ENCODE data around the gene EIF1AD. TPM values are rescaled to one million over a fixed set of nuclear protein-coding genes. Genes with fewer than 3 reads are reported as not detected.
A peak's percentile ranks its signal among the peaks of the same experiment; 100 is the strongest.

Gene EIF1AD
- total RNA-seq, 4 donors from 2014 or later = 29.3 to 35.0 (median 30.7) TPM

GRCh38 chr11:65997286-65997685 is 4.7 kb downstream of the EIF1AD start:
- no peak overlapping the region for H3K27ac ChIP-seq
- H3K36me3 ChIP-seq = peaks cover 3 to 42% of the 10 kb centered on the region in 2 donors
- ATAC-seq = no peak
- peaks cover 0 to 23% (median 14%) of the 10 kb centered on the region in 3 donors for H3K4me1 ChIP-seq
- WGBS, 2 donors (ENCODE audit: low coverage in 1 of 2) = 52 to 64% methylated on average over 2 of the region's 2 CpGs
- H3K4me3 ChIP-seq = no peak overlapping the region
- no peaks in the 10 kb centered on the region for H3K9me3 ChIP-seq
- TF ChIP-seq, protein P1, sequence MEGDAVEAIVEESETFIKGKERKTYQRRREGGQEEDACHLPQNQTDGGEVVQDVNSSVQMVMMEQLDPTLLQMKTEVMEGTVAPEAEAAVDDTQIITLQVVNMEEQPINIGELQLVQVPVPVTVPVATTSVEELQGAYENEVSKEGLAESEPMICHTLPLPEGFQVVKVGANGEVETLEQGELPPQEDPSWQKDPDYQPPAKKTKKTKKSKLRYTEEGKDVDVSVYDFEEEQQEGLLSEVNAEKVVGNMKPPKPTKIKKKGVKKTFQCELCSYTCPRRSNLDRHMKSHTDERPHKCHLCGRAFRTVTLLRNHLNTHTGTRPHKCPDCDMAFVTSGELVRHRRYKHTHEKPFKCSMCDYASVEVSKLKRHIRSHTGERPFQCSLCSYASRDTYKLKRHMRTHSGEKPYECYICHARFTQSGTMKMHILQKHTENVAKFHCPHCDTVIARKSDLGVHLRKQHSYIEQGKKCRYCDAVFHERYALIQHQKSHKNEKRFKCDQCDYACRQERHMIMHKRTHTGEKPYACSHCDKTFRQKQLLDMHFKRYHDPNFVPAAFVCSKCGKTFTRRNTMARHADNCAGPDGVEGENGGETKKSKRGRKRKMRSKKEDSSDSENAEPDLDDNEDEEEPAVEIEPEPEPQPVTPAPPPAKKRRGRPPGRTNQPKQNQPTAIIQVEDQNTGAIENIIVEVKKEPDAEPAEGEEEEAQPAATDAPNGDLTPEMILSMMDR (IDR thresholded peaks at IDR 0.05) = no peak
- TF ChIP-seq POLR2A (IDR thresholded peaks at IDR 0.05) (no peak), EP300 (IDR thresholded peaks at IDR 0.05) (no peak), POLR2AphosphoS5 (IDR thresholded peaks at IDR 0.05) (no peak)
- H3K27me3 ChIP-seq = no peaks in the 10 kb centered on the region

DNA sequence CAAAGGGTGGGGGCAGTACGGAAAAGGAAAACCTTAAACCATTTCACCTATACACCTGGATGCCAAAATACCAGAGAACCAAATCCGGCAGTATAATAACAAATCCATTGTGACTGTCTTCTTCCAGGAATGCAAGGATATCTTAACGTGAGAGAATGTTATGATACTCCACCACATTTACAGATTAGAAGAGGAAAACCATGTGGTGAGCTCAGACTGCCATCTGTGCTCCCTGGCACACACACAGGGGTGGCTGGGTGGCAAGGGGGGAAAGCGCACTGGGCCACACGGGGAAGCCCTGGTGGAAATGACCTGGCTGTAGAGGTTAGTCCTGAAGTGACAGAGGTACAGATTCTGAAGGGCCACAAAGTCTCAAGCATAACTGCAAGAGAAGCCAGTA is 9.9 kb downstream of the EIF1AD start:
- no peaks in the 10 kb centered on the region for H3K9me3 ChIP-seq
- no peak overlapping the region for H3K27ac ChIP-seq
- ATAC-seq = no peak
- H3K27me3 ChIP-seq = no peaks in the 10 kb centered on the region
- H3K4me1 ChIP-seq = peaks cover 0 to 13% (median 0%) of the 10 kb centered on the region in 3 donors
- 65 to 74% methylated on average over 2 to 5 of the region's 5 CpGs for WGBS, 2 donors (ENCODE audit: low coverage in 1 of 2)
- no peak for TF ChIP-seq POLR2A (IDR thresholded peaks at IDR 0.05)
- TF ChIP-seq, protein P1 (IDR thresholded peaks at IDR 0.05) = no peak
- no peak for TF ChIP-seq EP300 (IDR thresholded peaks at IDR 0.05)
- TF ChIP-seq POLR2AphosphoS5 (IDR thresholded peaks at IDR 0.05) = no peak
- peaks cover 0 to 12% of the 10 kb centered on the region in 2 donors for H3K36me3 ChIP-seq
- H3K4me3 ChIP-seq = no peak overlapping the region

- H3K36me3 ChIP-seq = peaks cover 0 to 4% of the 10 kb centered on the region in 2 donors
- H3K9me3 ChIP-seq = no peaks in the 10 kb centered on the region
- TF ChIP-seq EP300 (IDR thresholded peaks at IDR 0.05) (no peak), POLR2AphosphoS5 (IDR thresholded peaks at IDR 0.05) (peak; percentile 69), POLR2A (IDR thresholded peaks at IDR 0.05) (no peak)
- TF ChIP-seq, protein P1 (IDR thresholded peaks at IDR 0.05) = peak in 3 of 4 experiments; percentile 90 to 97 (median 95)
- no peaks in the 10 kb centered on the region for H3K27me3 ChIP-seq
- whole genome bisulfite sequencing, 2 donors (ENCODE audit: low coverage in 1 of 2) = 0 to 16% methylated on average over 2 to 5 of the region's 10 CpGs
- H3K4me1 ChIP-seq = peaks cover 0 to 29% (median 0%) of the 10 kb centered on the region in 3 donors
- no peak overlapping the region for H3K4me3 ChIP-seq
- H3K27ac ChIP-seq = peak overlapping the region in 3 of 4 donors; percentile 21 to 58 (median 53)
- peak; percentile 97 for ATAC-seq
Observed at GRCh38 chr11:65988791-65989592, 13.0 kb downstream of the EIF1AD start.

- TF ChIP-seq POLR2A (IDR thresholded peaks at IDR 0.05) = no peak
Observed at GRCh38 chr11:65987336-65987735, 14.6 kb downstream of the EIF1AD start.

GRCh38 chr11:65983589-65983987 is 18.4 kb downstream of the EIF1AD start:
- no CpG with 5 or more reads among the region's 5 CpGs for WGBS, 2 donors (ENCODE audit: low coverage in 1 of 2)
- ATAC-seq = no peak
- no peaks in the 10 kb centered on the region for H3K27me3 ChIP-seq
- no peaks in the 10 kb centered on the region for H3K9me3 ChIP-seq
- H3K36me3 ChIP-seq = peaks cover 0 to 18% of the 10 kb centered on the region in 2 donors
- H3K4me3 ChIP-seq = no peak overlapping the region
- TF ChIP-seq POLR2AphosphoS5 (IDR thresholded peaks at IDR 0.05) (no peak), POLR2A (IDR thresholded peaks at IDR 0.05) (no peak), EP300 (IDR thresholded peaks at IDR 0.05) (no peak)
- TF ChIP-seq, protein P1 (IDR thresholded peaks at IDR 0.05) = no peak
- peaks cover 0 to 17% (median 0%) of the 10 kb centered on the region in 3 donors for H3K4me1 ChIP-seq
- H3K27ac ChIP-seq = peak overlapping the region in 1 of 4 donors; percentile 20

More at GRCh38 chr11:65987336-65987735, 14.6 kb downstream of the EIF1AD start:
- peaks cover 0 to 29% (median 0%) of the 10 kb centered on the region in 3 donors for H3K4me1 ChIP-seq
- H3K36me3 ChIP-seq = peaks cover 0 to 4% of the 10 kb centered on the region in 2 donors
- H3K27ac ChIP-seq = no peak overlapping the region
- H3K4me3 ChIP-seq = no peak overlapping the region
- H3K27me3 ChIP-seq = no peaks in the 10 kb centered on the region
- 25 to 75% methylated on average over 2 to 7 of the region's 9 CpGs for WGBS, 2 donors (ENCODE audit: low coverage in 1 of 2)
- no peaks in the 10 kb centered on the region for H3K9me3 ChIP-seq
- ATAC-seq = no peak
